Glomerular visceral epithelial cell (primary cell): ENCODE data around the gene DNAH5.
"Not testable (repeated sequence)": the region's sequence is repeated elsewhere in the genome, so short reads cannot be mapped to it uniquely, and the experiment has no call there.

ENCODE experiments used
- DNase-seq: peaks from one replicate; pipeline ENCODE4 v3.0.0-alpha.2; 2016; ENCODE audit errors: extremely low spot score

The DNAH5 gene

GRCh38 chr5:13833440-13833839 lies 111.0 kb downstream of the DNAH5 start:
- DNase-seq, result no peak

GRCh38 chr5:13831351-13831750 lies 113.1 kb downstream of the DNAH5 start:
- no peak for DNase-seq

GRCh38 chr5:13830536-13830935 lies 114.0 kb downstream of the DNAH5 start:
- no peak for DNase-seq

- DNase-seq, result no peak
Observed at GRCh38 chr5:13821366-13821765, 123.1 kb downstream of the DNAH5 start.

- no peak for DNase-seq
Observed at GRCh38 chr5:13816126-13816525, 128.4 kb downstream of the DNAH5 start.

- no peak for DNase-seq
Observed at GRCh38 chr5:13814301-13814700, 130.2 kb downstream of the DNAH5 start.

GRCh38 chr5:13809921-13810320 lies 134.6 kb downstream of the DNAH5 start:
- no peak for DNase-seq

- no peak for DNase-seq
Observed at GRCh38 chr5:13804336-13804735, 140.2 kb downstream of the DNAH5 start.

- DNase-seq, result not testable (repeated sequence)
Observed at GRCh38 chr5:13798569-13798968, 145.9 kb downstream of the DNAH5 start.

- no peak for DNase-seq
Observed at GRCh38 chr5:13785781-13786415, 158.6 kb downstream of the DNAH5 start.

GRCh38 chr5:13783726-13784125 lies 160.8 kb downstream of the DNAH5 start:
- DNase-seq, result no peak

- DNase-seq, result no peak
Observed at GRCh38 chr5:13780081-13780480, 164.4 kb downstream of the DNAH5 start.

- no peak for DNase-seq
Observed at GRCh38 chr5:13773649-13774048, 170.8 kb downstream of the DNAH5 start.

GRCh38 chr5:13771011-13771571 lies 173.4 kb downstream of the DNAH5 start:
- no peak for DNase-seq

GRCh38 chr5:13766236-13766635 lies 178.3 kb downstream of the DNAH5 start:
- no peak for DNase-seq

GRCh38 chr5:13763719-13764118 lies 180.8 kb downstream of the DNAH5 start:
- no peak for DNase-seq

- no peak for DNase-seq
Observed at GRCh38 chr5:13749766-13750165, 194.7 kb downstream of the DNAH5 start.

- DNase-seq, result no peak
Observed at GRCh38 chr5:13746026-13746425, 198.5 kb downstream of the DNAH5 start.

GRCh38 chr5:13745508-13745907 lies 199.0 kb downstream of the DNAH5 start:
- peak; percentile 38 for DNase-seq

- no peak for DNase-seq
Observed at GRCh38 chr5:13740471-13740870, 204.0 kb downstream of the DNAH5 start.

GRCh38 chr5:13739479-13739878 lies 205.0 kb downstream of the DNAH5 start:
- DNase-seq, result no peak

GRCh38 chr5:13735691-13736090 lies 208.8 kb downstream of the DNAH5 start:
- peak; percentile 3 for DNase-seq

- DNase-seq, result no peak
Observed at GRCh38 chr5:13731121-13731628, 213.3 kb downstream of the DNAH5 start.

GRCh38 chr5:13708906-13709305 lies 235.6 kb downstream of the DNAH5 start:
- DNase-seq, result no peak
